ENCODE results near the gene PHB1. TPM values are rescaled to one million over a fixed set of nuclear protein-coding genes. Genes with fewer than 3 reads are reported as not detected.

The PHB1 gene
- total and polyA plus RNA-seq, 12 donors: 107 to 317 (median 215) TPM

GRCh38 chr17:49437696-49438435 lies 23.2 kb upstream of the PHB1 start:
- no peak for TF ChIP-seq CTCF (IDR thresholded peaks at IDR 0.05)
- intact Hi-C loops (cut with DNase I): loop anchor here in 7 of 10 donors (2.0 to 10.0 kb wide), 5 partner anchors 57 to 119 kb away; partner anchors contain the start of gene NGFR (in 1 of the 7)
- H3K36me3 ChIP-seq: no peaks in the 10 kb centered on the region
- DNase-seq: no peak
- no peak for ATAC-seq
- H3K4me3 ChIP-seq: no peak overlapping the region
- H3K4me1 ChIP-seq: peaks cover 0 to 8% (median 0%) of the 10 kb centered on the region in 9 donors
- 76 to 79% methylated on average over 7 of the region's 7 CpGs for WGBS, 2 donors
- peaks cover 0 to 56% (median 44%) of the 10 kb centered on the region in 7 donors for H3K27me3 ChIP-seq
- no peak overlapping the region for H3K27ac ChIP-seq
- no peaks in the 10 kb centered on the region for H3K9me3 ChIP-seq

DNA sequence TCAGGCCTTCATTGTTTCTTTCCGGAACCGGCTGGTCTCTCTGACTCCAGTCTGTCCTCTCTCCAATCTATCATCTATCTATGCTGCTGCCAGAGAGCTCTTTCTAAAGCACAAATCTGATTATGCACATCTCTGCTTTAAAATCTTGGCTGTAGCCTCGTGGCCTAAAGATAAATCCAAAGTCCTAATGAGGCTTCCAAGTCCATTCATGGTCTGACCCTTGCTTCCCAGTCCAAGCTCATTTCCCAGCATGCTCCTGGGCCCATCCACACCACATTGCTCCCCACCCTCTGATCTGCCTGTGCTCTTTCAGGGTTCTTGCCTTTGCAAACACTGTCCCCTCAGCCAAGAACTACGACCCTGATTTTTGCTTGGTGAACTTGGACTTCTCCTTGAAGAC lies 21.5 kb upstream of the PHB1 start:
- Histone ChIP-seq H3K4me3 (no peak overlapping the region), H3K4me1 (peaks cover 0 to 8% (median 0%) of the 10 kb centered on the region in 9 donors), H3K9me3 (no peaks in the 10 kb centered on the region), H3K36me3 (no peaks in the 10 kb centered on the region), H3K27ac (no peak overlapping the region), H3K27me3 (peaks cover 0 to 43% (median 37%) of the 10 kb centered on the region in 7 donors)
- 77 to 80% methylated on average over 4 of the region's 4 CpGs for WGBS, 2 donors
- no peak for TF ChIP-seq CTCF (IDR thresholded peaks at IDR 0.05)
- ATAC-seq (no peak), DNase-seq (no peak)
- intact Hi-C loops (cut with DNase I): loop anchor here in 7 of 10 donors (2.0 to 10.0 kb wide), 5 partner anchors 59 to 121 kb away; partner anchors contain the start of gene NGFR (in 1 of the 7)

GRCh38 chr17:49435671-49436029 lies 21.0 kb upstream of the PHB1 start:
- ATAC-seq (no peak), DNase-seq (no peak)
- intact Hi-C loops (cut with DNase I): loop anchor here (2.0 to 10.0 kb wide), 6 partner anchors 59 to 122 kb away; partner anchors contain the start of gene NGFR (in 1 of the 10)

More at GRCh38 chr17:49435671-49436029, 21.0 kb upstream of the PHB1 start:
- no peak overlapping the region for H3K4me3 ChIP-seq
- no peaks in the 10 kb centered on the region for H3K36me3 ChIP-seq
- H3K27ac ChIP-seq: no peak overlapping the region
- H3K9me3 ChIP-seq: no peaks in the 10 kb centered on the region
- peaks cover 0 to 8% (median 0%) of the 10 kb centered on the region in 9 donors for H3K4me1 ChIP-seq
- H3K27me3 ChIP-seq: peaks cover 0 to 40% (median 32%) of the 10 kb centered on the region in 7 donors
- WGBS, 2 donors: 52 to 69% methylated on average over 4 of the region's 4 CpGs
- TF ChIP-seq CTCF (IDR thresholded peaks at IDR 0.05): no peak
